ENCODE measurements around the gene LRRN4.

LRRN4 gene

GRCh38 chr20:6000871-6001270, 53.0 kb downstream of the LRRN4 start:
- no peak for TF ChIP-seq PATZ1 (CRISPR knock-in tag; IDR thresholded peaks at IDR 0.05; ENCODE audit: borderline replicate concordance)
- TF ChIP-seq ZNF565 (CRISPR knock-in tag; conservative IDR thresholded peaks at IDR 0.05; ENCODE audit: low read depth): no peak
- TF ChIP-seq ZC3H10 (CRISPR knock-in tag; IDR thresholded peaks at IDR 0.05): no peak
- TF ChIP-seq ARNTL (CRISPR knock-in tag; IDR thresholded peaks at IDR 0.05; ENCODE audit: borderline replicate concordance, low read depth): no peak
- no peak for TF ChIP-seq ESRRG (CRISPR knock-in tag; IDR thresholded peaks at IDR 0.05)
- no peak for TF ChIP-seq TOX (CRISPR knock-in tag; IDR thresholded peaks at IDR 0.05; ENCODE audit: borderline replicate concordance)
- TF ChIP-seq PPARA (CRISPR knock-in tag; IDR thresholded peaks at IDR 0.05; ENCODE audit: borderline replicate concordance): no peak
- TF ChIP-seq ZNF8 (CRISPR knock-in tag; IDR thresholded peaks at IDR 0.05): no peak
- TF ChIP-seq ZFP3 (CRISPR knock-in tag; IDR thresholded peaks at IDR 0.05): no peak
- TF ChIP-seq BACH2 (CRISPR knock-in tag; IDR thresholded peaks at IDR 0.05; ENCODE audit: borderline replicate concordance): no peak
- TF ChIP-seq CREB5 (CRISPR knock-in tag; IDR thresholded peaks at IDR 0.05; ENCODE audit: low read depth): no peak
- TF ChIP-seq SNAI2 (CRISPR knock-in tag; IDR thresholded peaks at IDR 0.05): no peak
- TF ChIP-seq CSRNP3 (CRISPR knock-in tag; IDR thresholded peaks at IDR 0.05): no peak
- no peak for TF ChIP-seq RARB (CRISPR knock-in tag; IDR thresholded peaks at IDR 0.05)
- no peak for TF ChIP-seq CSDC2 (CRISPR knock-in tag; IDR thresholded peaks at IDR 0.05)
- TF ChIP-seq ZFP30 (CRISPR knock-in tag; IDR thresholded peaks at IDR 0.05): no peak
- TF ChIP-seq TSHZ2 (CRISPR knock-in tag; IDR thresholded peaks at IDR 0.05): no peak
- no peak for ATAC-seq

GRCh38 chr20:5999783-6000182, 54.1 kb downstream of the LRRN4 start:
- ATAC-seq: no peak
- TF ChIP-seq ZNF565 (CRISPR knock-in tag; conservative IDR thresholded peaks at IDR 0.05; ENCODE audit: low read depth): no peak
- TF ChIP-seq CSDC2 (CRISPR knock-in tag; IDR thresholded peaks at IDR 0.05): no peak
- TF ChIP-seq ZNF8 (CRISPR knock-in tag; IDR thresholded peaks at IDR 0.05): no peak
- no peak for TF ChIP-seq BACH2 (CRISPR knock-in tag; IDR thresholded peaks at IDR 0.05; ENCODE audit: borderline replicate concordance)
- no peak for TF ChIP-seq CREB5 (CRISPR knock-in tag; IDR thresholded peaks at IDR 0.05; ENCODE audit: low read depth)
- no peak for TF ChIP-seq TOX (CRISPR knock-in tag; IDR thresholded peaks at IDR 0.05; ENCODE audit: borderline replicate concordance)
- TF ChIP-seq POU6F1 (CRISPR knock-in tag; IDR thresholded peaks at IDR 0.05; ENCODE audit: borderline replicate concordance, low read depth): no peak
- TF ChIP-seq TCF4 (CRISPR knock-in tag; IDR thresholded peaks at IDR 0.05; ENCODE audit: borderline replicate concordance): no peak
- no peak for TF ChIP-seq ARNTL (CRISPR knock-in tag; IDR thresholded peaks at IDR 0.05; ENCODE audit: borderline replicate concordance, low read depth)
- TF ChIP-seq GLIS3 (CRISPR knock-in tag; IDR thresholded peaks at IDR 0.05): no peak
- TF ChIP-seq CSRNP3 (CRISPR knock-in tag; IDR thresholded peaks at IDR 0.05): no peak
- no peak for TF ChIP-seq ZFP3 (CRISPR knock-in tag; IDR thresholded peaks at IDR 0.05)
- no peak for TF ChIP-seq ESRRG (CRISPR knock-in tag; IDR thresholded peaks at IDR 0.05)
- no peak for TF ChIP-seq ISL1 (CRISPR knock-in tag; IDR thresholded peaks at IDR 0.05)
- no peak for TF ChIP-seq SNAI2 (CRISPR knock-in tag; IDR thresholded peaks at IDR 0.05)
- no peak for TF ChIP-seq ZNF70 (CRISPR knock-in tag; IDR thresholded peaks at IDR 0.05)
- no peak for TF ChIP-seq TSHZ2 (CRISPR knock-in tag; IDR thresholded peaks at IDR 0.05)
